HEK293 (cell line): ENCODE results near the gene SKAP1.

Experiments used
- CTCF ChIA-PET: fragments of 350-600 bp; formaldehyde crosslinking; extraction: SDS; loops from one replicate; lab custom pipeline; 2021; ENCODE audit warnings: antibody characterized with exemption; lab: Yijun Ruan, JAX
- POLR2A ChIA-PET: fragments of 300-600 bp; formaldehyde crosslinking; extraction: SDS; loops from one replicate; lab custom pipeline; 2020; ENCODE audit warnings: antibody characterized with exemption, inconsistent platforms; lab: Yijun Ruan, JAX
- H3K27ac ChIP-seq: fragments of 200-500 bp; sonication (Bioruptor generic); 2 replicates; pipeline ENCODE4 v1.5.1; 2014; ENCODE audit warnings: low read depth, low read length, control low read depth, inconsistent platforms; ENCODE audit errors: extremely low read depth
- H3K36me3 ChIP-seq, 2 experiments: fragments of 200-500 bp in 1 of 2; sonication (Bioruptor generic) in 1 of 2; 1 replicate in 1 of 2; 2 replicates in 1 of 2; pipeline ENCODE4 v1.5.1; 2014 to 2017; ENCODE audit warnings: inconsistent platforms in 2 of 2, low read length in 2 of 2; ENCODE audit not compliant: control insufficient read depth in 2 of 2, insufficient read depth in 1 of 2
- H3K4me1 ChIP-seq: fragments of 200-500 bp; sonication (Bioruptor generic); 2 replicates; pipeline ENCODE4 v1.5.1; 2014; ENCODE audit warnings: mild to moderate bottlenecking, low read length, inconsistent platforms; ENCODE audit not compliant: control insufficient read depth, insufficient read depth
- H3K4me3 ChIP-seq: 2 replicates; pipeline ENCODE4 v1.5.1; 2011; ENCODE audit warnings: low read depth, mild to moderate bottlenecking, control low read depth, low read length, moderate library complexity
- H3K9me3 ChIP-seq: fragments of 200-500 bp; sonication (Bioruptor generic); 2 replicates; pipeline ENCODE4 v1.5.1; 2014; ENCODE audit warnings: low read depth, low read length, inconsistent platforms; ENCODE audit not compliant: control insufficient read depth, insufficient read depth
- EGR2 ChIP-seq: fragments of 450-650 bp; formaldehyde crosslinking; IDR thresholded peaks from 2 replicates; pipeline ENCODE4 v1.5.1; 2016; ENCODE audit warnings: low read depth, missing biosample characterization, missing genetic modification characterization
- GLIS1 ChIP-seq: fragments of 450-650 bp; formaldehyde crosslinking; IDR thresholded peaks from 2 replicates; pipeline ENCODE4 v1.5.1; 2016; ENCODE audit warnings: missing biosample characterization, missing genetic modification characterization
- PRDM1 ChIP-seq: fragments of 450-650 bp; formaldehyde crosslinking; IDR thresholded peaks from 2 replicates; pipeline ENCODE4; 2016; ENCODE audit warnings: missing biosample characterization, missing genetic modification characterization
- PRDM10 ChIP-seq: fragments of 450-650 bp; formaldehyde crosslinking; IDR thresholded peaks from 2 replicates; pipeline ENCODE4 v1.5.1; 2016; ENCODE audit warnings: missing biosample characterization, missing genetic modification characterization
- TCF7L2 ChIP-seq: IDR thresholded peaks from 2 replicates; pipeline ENCODE4 v1.6.1; 2011; ENCODE audit warnings: low read depth, mild to moderate bottlenecking, inconsistent platforms, low read length, moderate library complexity, borderline replicate concordance
- ZBTB20 ChIP-seq: fragments of 450-650 bp; formaldehyde crosslinking; IDR thresholded peaks from 2 replicates; pipeline ENCODE4 v1.5.1; 2016; ENCODE audit warnings: missing biosample characterization, missing genetic modification characterization
- ZFHX2 ChIP-seq: fragments of 450-650 bp; formaldehyde crosslinking; conservative IDR thresholded peaks from 2 replicates; pipeline ENCODE4 v1.5.1; 2016; ENCODE audit warnings: missing biosample characterization, missing genetic modification characterization
- ZNF146 ChIP-seq: fragments of 450-650 bp; formaldehyde crosslinking; IDR thresholded peaks from 2 replicates; pipeline ENCODE4 v1.5.1; 2016; ENCODE audit warnings: missing biosample characterization, missing genetic modification characterization
- ZNF248 ChIP-seq: fragments of 450-650 bp; formaldehyde crosslinking; IDR thresholded peaks from 2 replicates; pipeline ENCODE4 v1.5.1; 2017; ENCODE audit warnings: missing biosample characterization, missing genetic modification characterization
- ZNF324 ChIP-seq: fragments of 450-650 bp; formaldehyde crosslinking; IDR thresholded peaks from 2 replicates; pipeline ENCODE4 v1.5.1; 2016; ENCODE audit warnings: missing biosample characterization, missing genetic modification characterization
- ZNF426 ChIP-seq: fragments of 450-650 bp; formaldehyde crosslinking; IDR thresholded peaks from 2 replicates; pipeline ENCODE4 v1.5.1; 2017; ENCODE audit warnings: missing biosample characterization, missing genetic modification characterization, mild to moderate bottlenecking, inconsistent platforms, moderate library complexity
- ZNF544 ChIP-seq: fragments of 450-650 bp; formaldehyde crosslinking; IDR thresholded peaks from 2 replicates; pipeline ENCODE4 v1.5.0; 2017; ENCODE audit warnings: missing biosample characterization, missing genetic modification characterization
- ZNF561 ChIP-seq: fragments of 450-650 bp; IDR thresholded peaks from 2 replicates; pipeline ENCODE4 v1.5.1; 2018; ENCODE audit warnings: missing biosample characterization, missing genetic modification characterization, borderline replicate concordance
- ZNF626 ChIP-seq: fragments of 450-650 bp; sonication (Bioruptor Pico); formaldehyde crosslinking; IDR thresholded peaks from 2 replicates; pipeline ENCODE4 v1.5.1; 2018; ENCODE audit warnings: missing biosample characterization, missing genetic modification characterization, inconsistent platforms
- ZNF792 ChIP-seq: fragments of 450-650 bp; formaldehyde crosslinking; IDR thresholded peaks from 2 replicates; pipeline ENCODE4 v1.5.1; 2016; ENCODE audit warnings: missing biosample characterization, missing genetic modification characterization
- ZNF843 ChIP-seq: fragments of 450-650 bp; formaldehyde crosslinking; IDR thresholded peaks from 2 replicates; pipeline ENCODE4 v1.5.1; 2016; ENCODE audit warnings: missing biosample characterization, missing genetic modification characterization
- ZSCAN5A ChIP-seq: fragments of 450-650 bp; formaldehyde crosslinking; IDR thresholded peaks from 2 replicates; pipeline ENCODE4 v1.5.1; 2016; ENCODE audit warnings: missing biosample characterization, missing genetic modification characterization

Gene SKAP1

GRCh38 chr17:48148854-48149786, 280.9 kb downstream of the SKAP1 start (continued):
- TF ChIP-seq PRDM10 (peak; percentile 90), GLIS1 (peak; percentile 96), ZNF843 (tag by site-specific recombination) (peak; percentile 63), ZNF248 (tag by site-specific recombination) (no peak), ZNF561 (peak; percentile 41; the same call in 1 of the 2 replicates), ZNF146 (tag by site-specific recombination) (no peak), ZNF544 (tag by site-specific recombination) (no peak), ZNF626 (tag by site-specific recombination) (no peak), ZBTB20 (tag by site-specific recombination) (no peak), ZSCAN5A (tag by site-specific recombination) (no peak)

- CTCF ChIA-PET: interaction anchor here (0.6 to 2.6 kb wide), 12 partner anchors 9 to 471 kb away, joined by 3 to 7 read pairs (median 4); no protein-coding TSS in a partner anchor
- TF ChIP-seq PRDM1 (tag by site-specific recombination) (peak; percentile 85), ZNF324 (tag by site-specific recombination) (no peak), EGR2 (tag by site-specific recombination) (peak; percentile 55; the same call in 1 of the 2 replicates), ZFHX2 (tag by site-specific recombination) (peak; percentile 67), ZNF792 (tag by site-specific recombination) (no peak), ZNF426 (no peak), TCF7L2 (peak; percentile 33; the same call in 1 of the 2 replicates)
- no peaks in the 10 kb centered on the region for H3K36me3 ChIP-seq
- H3K4me1 ChIP-seq: peaks cover 23% of the 10 kb centered on the region
- POLR2A ChIA-PET: interaction anchor here (0.8 kb wide), 1 partner anchor 100 kb away, joined by 3 read pairs; the partner anchor contains the start of gene NFE2L1
- no peak overlapping the region for H3K27ac ChIP-seq
- no peak overlapping the region for H3K4me3 ChIP-seq
- no peaks in the 10 kb centered on the region for H3K9me3 ChIP-seq
Measured at GRCh38 chr17:48148029-48148770, 281.8 kb downstream of the SKAP1 start.
